IMR-90 (cell line): ENCODE measurements around the gene DMD. TPM values are rescaled to one million over a fixed set of nuclear protein-coding genes. Genes with fewer than 3 reads are reported as not detected.
A peak's percentile ranks its signal among the peaks of the same experiment; 100 is the strongest.

Experiments
- ATAC-seq: fragments of 200-7000 bp; cut with Tn5 transposase; 2 replicates; pipeline ENCODE4 v1.9.1; 2020; ENCODE audit warnings: low read depth, mild to moderate bottlenecking, moderate library complexity
- BruUV-seq: library from RNA; stranded (reverse); fragments of 400-500 nt; replicated peaks from 2 replicates; lab custom pipeline; 2021; lab: Mats Ljungman, UMichigan
- CTCF ChIA-PET: fragments of 300-600 bp; formaldehyde crosslinking; extraction: SDS; loops from one replicate; lab custom pipeline; 2021; ENCODE audit warnings: antibody characterized with exemption; lab: Yijun Ruan, JAX
- POLR2A ChIA-PET: fragments of 300-600 bp; sonication (Branson Sonifier 250); formaldehyde crosslinking; loops from one replicate; lab custom pipeline; 2022; ENCODE audit warnings: antibody characterized with exemption; ENCODE audit not compliant: unreplicated experiment; lab: Charles Lee
- DNase-seq: peaks from one replicate; pipeline ENCODE4 v3.0.0; 2013
- H2AFZ ChIP-seq: replicated peaks from 2 replicates; pipeline ENCODE3; 2013; ENCODE audit warnings: low read length, mild to moderate bottlenecking; ENCODE audit not compliant: poor library complexity
- H2AK5ac ChIP-seq: 2 replicates; pipeline ENCODE4 v1.6.1; 2013; ENCODE audit warnings: low read depth, low read length, inconsistent platforms
- H2AK9ac ChIP-seq: replicated peaks from 2 replicates; pipeline ENCODE3; 2013; ENCODE audit warnings: mild to moderate bottlenecking, low read depth, low read length, moderate library complexity; ENCODE audit not compliant: poor library complexity
- H2BK120ac ChIP-seq: 2 replicates; pipeline ENCODE4 v1.6.1; 2013; ENCODE audit warnings: low read depth, low read length, inconsistent platforms
- H2BK15ac ChIP-seq: 3 replicates; pipeline ENCODE4 v1.6.1; 2013; ENCODE audit warnings: low read depth, low read length, inconsistent platforms
- H2BK20ac ChIP-seq: 2 replicates; pipeline ENCODE4 v1.6.1; 2013; ENCODE audit warnings: low read depth, mild to moderate bottlenecking, inconsistent platforms, low read length, moderate library complexity
- H2BK5ac ChIP-seq: 2 replicates; pipeline ENCODE4 v1.6.1; 2013; ENCODE audit warnings: mild to moderate bottlenecking, low read depth, low read length, inconsistent platforms; ENCODE audit not compliant: poor library complexity, severe bottlenecking
- H3K14ac ChIP-seq: replicated peaks from 2 replicates; pipeline ENCODE4 v1.6.1; 2013; ENCODE audit warnings: low read depth, low read length, inconsistent platforms
- H3K18ac ChIP-seq: 2 replicates; pipeline ENCODE4 v1.6.1; 2013; ENCODE audit warnings: low read depth, low read length, control low read depth
- H3K23ac ChIP-seq: 2 replicates; pipeline ENCODE4 v1.6.1; 2013; ENCODE audit warnings: low read depth, low read length, inconsistent platforms
- H3K27ac ChIP-seq: 2 replicates; pipeline ENCODE4 v1.5.1; 2013; ENCODE audit warnings: mild to moderate bottlenecking, control low read depth, low read length; ENCODE audit not compliant: insufficient read depth
- H3K27me3 ChIP-seq: 2 replicates; pipeline ENCODE4 v1.6.1; 2013; ENCODE audit warnings: low read length; ENCODE audit not compliant: control insufficient read depth, insufficient read depth
- H3K36me3 ChIP-seq: 2 replicates; pipeline ENCODE4 v1.6.1; 2013; ENCODE audit warnings: low read length, mixed read lengths; ENCODE audit not compliant: control insufficient read depth, insufficient read depth
- H3K4ac ChIP-seq: 2 replicates; pipeline ENCODE4 v1.6.1; 2013; ENCODE audit warnings: low read depth, low read length, inconsistent platforms
- H3K4me1 ChIP-seq: 2 replicates; pipeline ENCODE4 v1.6.1; 2013; ENCODE audit warnings: low read length, mixed read lengths; ENCODE audit not compliant: control insufficient read depth, insufficient read depth
- H3K4me2 ChIP-seq: 2 replicates; pipeline ENCODE4 v1.6.1; 2013; ENCODE audit warnings: low read depth, mild to moderate bottlenecking, control low read depth, low read length, moderate library complexity
- H3K4me3 ChIP-seq: 2 replicates; pipeline ENCODE4 v1.5.1; 2013; ENCODE audit warnings: low read depth, mild to moderate bottlenecking, control low read depth, low read length, moderate library complexity; ENCODE audit not compliant: insufficient read depth
- H3K56ac ChIP-seq: 2 replicates; pipeline ENCODE4 v1.6.1; 2013; ENCODE audit warnings: low read length, inconsistent platforms; ENCODE audit not compliant: insufficient read depth; ENCODE audit errors: extremely low read depth
- H3K79me1 ChIP-seq, 2 experiments: 2 replicates each; pipeline ENCODE4 v1.6.1; 2013; ENCODE audit warnings: low read length in 2 of 2, inconsistent platforms in 1 of 2, low read depth in 1 of 2
- H3K9ac ChIP-seq: 2 replicates; pipeline ENCODE4 v1.6.1; 2013; ENCODE audit warnings: low read depth, low read length, control low read depth
- H3K9me1 ChIP-seq: 2 replicates; pipeline ENCODE4 v1.6.1; 2013; ENCODE audit warnings: low read length, inconsistent platforms; ENCODE audit not compliant: insufficient read depth
- H3K9me3 ChIP-seq: 2 replicates; pipeline ENCODE4 v1.6.1; 2013; ENCODE audit warnings: low read length; ENCODE audit not compliant: control insufficient read depth, insufficient read depth
- H4K20me1 ChIP-seq: 2 replicates; pipeline ENCODE4 v1.6.1; 2013; ENCODE audit warnings: low read length, inconsistent platforms; ENCODE audit not compliant: insufficient read depth
- H4K5ac ChIP-seq: 2 replicates; pipeline ENCODE4 v1.6.1; 2013; ENCODE audit warnings: mild to moderate bottlenecking, low read depth, low read length, control low read depth
- H4K8ac ChIP-seq, 2 experiments: 2 replicates each; pipeline ENCODE4 v1.6.1; 2013; ENCODE audit warnings: low read depth in 2 of 2, low read length in 2 of 2, control low read depth in 1 of 2, inconsistent platforms in 1 of 2
- H4K91ac ChIP-seq: 2 replicates; pipeline ENCODE4 v1.6.1; 2013; ENCODE audit warnings: low read depth, low read length, inconsistent platforms; ENCODE audit not compliant: insufficient read depth
- CHD1 ChIP-seq: IDR thresholded peaks from 2 replicates; pipeline ENCODE4 v1.6.1; 2012; ENCODE audit warnings: low read depth, low read length, improper control_type of control experiment
- FOS ChIP-seq: fragments of 150-350 bp; IDR thresholded peaks from 2 replicates; pipeline ENCODE4 v1.6.1; 2016; ENCODE audit warnings: low read depth, low read length
- RAD21 ChIP-seq: IDR thresholded peaks from 2 replicates; pipeline ENCODE4 v1.6.1; 2012; ENCODE audit warnings: low read length, improper control_type of control experiment
- RFX5 ChIP-seq: IDR thresholded peaks from 2 replicates; pipeline ENCODE4 v1.8.0; 2012; ENCODE audit warnings: low read depth, mild to moderate bottlenecking, low read length, moderate library complexity
- WGBS, 2 experiments: methylation state at CpG; one replicate each; pipeline versions ENCODE4 v1.1.5 to v1.1.7; 2013; ENCODE audit warnings: missing lambda C conversion rate in 2 of 2; ENCODE audit not compliant: insufficient read length in 1 of 2; ENCODE audit errors: extremely low coverage in 2 of 2; 5-methylcytosine and 5-hydroxymethylcytosine counted together
- dilution Hi-C: fragments of 300-500 bp; cut with HindIII; formaldehyde crosslinking; loops from one replicate; pipeline ENCODE4 v1.14.3; 2018; ENCODE audit warnings: low sequenced_read_pairs; ENCODE audit not compliant: unreplicated experiment
- in situ Hi-C: fragments of 300-500 bp; cut with MboI; formaldehyde crosslinking; loops from 3 replicates; pipeline ENCODE4 v1.14.3; 2019; ENCODE audit warnings: low sequenced_read_pairs, inconsistent platforms, mixed read lengths
- intact Hi-C: fragments of 100-400 bp; cut with micrococcal nuclease; formaldehyde crosslinking; loops from 2 replicates; pipeline ENCODE4 v1.10.0; 2022
- polyA plus RNA-seq, 3 experiments: library from polyadenylated mRNA; depleted of rRNA; stranded (reverse); fragments of >200 nt; gene quantifications; 2 replicates each; pipeline ENCODE4 v1.2.3, GENCODE V29; 2012; ENCODE audit warnings: low replicate concordance in 1 of 3
- total RNA-seq: library from RNA; depleted of rRNA; stranded (reverse); fragments of >200 nt; gene quantifications from 2 replicates; pipeline ENCODE4 v1.2.3, GENCODE V29; 2012

DMD gene
- total and polyA plus RNA-seq, 2 of the 4 experiments (the other 2 are of a cell fraction) = 6.6 to 11.8 TPM

- TF ChIP-seq RFX5 = no peak
- TF ChIP-seq CHD1 = no peak
- no peak for TF ChIP-seq RAD21
- TF ChIP-seq FOS = no peak
- in situ Hi-C loops = no loop called here
- intact Hi-C loops = no loop called here
- Histone ChIP-seq H3K9ac (no peak overlapping the region), H3K9me3 (no peaks in the 10 kb centered on the region), H4K20me1 (no peaks in the 10 kb centered on the region), H3K4me2 (no peak overlapping the region), H3K27me3 (no peaks in the 10 kb centered on the region), H3K36me3 (no peaks in the 10 kb centered on the region), H3K79me1 (no peaks in the 10 kb centered on the region), H4K91ac (no peak overlapping the region), H2BK20ac (no peak overlapping the region), H3K4me3 (no peak overlapping the region), H4K5ac (no peak overlapping the region), H3K4me1 (no peaks in the 10 kb centered on the region), H3K9me1 (no peaks in the 10 kb centered on the region), H3K56ac (no peak overlapping the region), H2BK5ac (no peak overlapping the region), H2AK5ac (no peak overlapping the region), H3K23ac (no peak overlapping the region), H3K27ac (no peak overlapping the region), H4K8ac (no peak overlapping the region), H2AFZ (no peak overlapping the region), H3K4ac (no peak overlapping the region), H3K14ac (no peak overlapping the region), H2BK15ac (no peak overlapping the region), H2AK9ac (no peak overlapping the region), H3K18ac (no peak overlapping the region), H2BK120ac (no peak overlapping the region)
- dilution Hi-C loops = no loop called here
- WGBS, 2 experiments = no CpG with 5 or more reads among the region's 2 CpGs
- CTCF ChIA-PET = no interaction called here
- DNase-seq (peak; percentile 41), ATAC-seq (peak; percentile 81)
- no TSS peak for BruUV-seq
- POLR2A ChIA-PET = no interaction called here
Observed at GRCh38 chrX:33156152-33156726, 55.1 kb downstream of the DMD start.
